HepG2 (cell line): ENCODE results near the gene CLPTM1. TPM values are rescaled to one million over a fixed set of nuclear protein-coding genes. Genes with fewer than 3 reads are reported as not detected.

Experiments used
- HMG20A ChIP-seq: IDR thresholded peaks from 2 replicates; pipeline ENCODE4 v1.6.1; 2016; ENCODE audit warnings: borderline replicate concordance
- MIER3 ChIP-seq: IDR thresholded peaks from 2 replicates; pipeline ENCODE4 v1.6.1; 2016; ENCODE audit warnings: missing compliant biosample characterization, borderline replicate concordance
- NFE2L2 ChIP-seq: fragments of 150-350 bp; IDR thresholded peaks from 2 replicates; pipeline ENCODE4 v1.6.1; 2014; ENCODE audit warnings: low read length
- PCBP2 ChIP-seq: fragments of 200-400 bp; formaldehyde crosslinking; optimal IDR thresholded peaks from 2 replicates; pipeline ENCODE3; 2018; ENCODE audit warnings: low read length, low read depth; ENCODE audit not compliant: poor library complexity, severe bottlenecking
- PHF20 ChIP-seq: sonication (generic); formaldehyde crosslinking; IDR thresholded peaks from 2 replicates; pipeline ENCODE4 v1.5.0; 2020; ENCODE audit warnings: mild to moderate bottlenecking, missing genetic modification reagents
- SYNCRIP ChIP-seq: fragments of 200-400 bp; formaldehyde crosslinking; IDR thresholded peaks from 2 replicates; pipeline ENCODE4 v1.6.1; 2018; ENCODE audit warnings: mild to moderate bottlenecking, low read depth, low read length; ENCODE audit not compliant: insufficient read depth
- ZBTB8A ChIP-seq: sonication (generic); formaldehyde crosslinking; IDR thresholded peaks from 2 replicates; pipeline ENCODE4 v1.4.0; 2020; ENCODE audit warnings: mild to moderate bottlenecking, low read depth, missing genetic modification reagents, borderline replicate concordance
- ZFYVE20 ChIP-seq: sonication (generic); formaldehyde crosslinking; IDR thresholded peaks from 2 replicates; pipeline ENCODE4 v1.8.0; 2023; ENCODE audit warnings: low read depth, mild to moderate bottlenecking, moderate library complexity, missing genetic modification reagents, borderline replicate concordance
- ZKSCAN8 ChIP-seq: IDR thresholded peaks from 2 replicates; pipeline ENCODE4 v1.6.1; 2016; ENCODE audit warnings: borderline replicate concordance, missing genetic modification reagents, missing compliant biosample characterization
- ZNF563 ChIP-seq: sonication (generic); formaldehyde crosslinking; IDR thresholded peaks from 2 replicates; pipeline ENCODE4 v1.8.0; 2022; ENCODE audit warnings: mild to moderate bottlenecking, moderate library complexity, missing genetic modification reagents
- polyA plus RNA-seq, 8 experiments: library from polyadenylated mRNA; depleted of rRNA in 3 of 8; stranded (reverse) in 7 of 8; unstranded in 1 of 8; fragments of >200 nt; fragmentation: Illumina TruSeq in 4 of 8; extraction: Trizol in 4 of 8; gene quantifications; 2 replicates each; pipeline versions ENCODE4 v1.2.1 to v1.2.3, GENCODE V29; 2011 to 2016; ENCODE audit warnings: low read depth in 4 of 8, missing spikeins in 1 of 8, mixed read lengths in 1 of 8; ENCODE audit not compliant: insufficient read depth in 1 of 8
- total RNA-seq, 5 experiments: library from RNA; depleted of rRNA; stranded (reverse); fragments of >200 nt; fragmentation: Illumina TruSeq; extraction: Trizol; gene quantifications; 2 replicates each; pipeline ENCODE4 v1.2.3, GENCODE V29; 2016; ENCODE audit warnings: low read depth in 1 of 5
- TF ChIP-seq, protein P1 (sequence below): sonication (generic); formaldehyde crosslinking; IDR thresholded peaks from 2 replicates; pipeline ENCODE4 v1.4.0; 2020; ENCODE audit warnings: missing genetic modification reagents, borderline replicate concordance
- TF ChIP-seq, protein P2 (sequence below): sonication (generic); formaldehyde crosslinking; IDR thresholded peaks from 2 replicates; pipeline ENCODE4 v1.4.0; 2020; ENCODE audit warnings: missing genetic modification reagents
- TF ChIP-seq, protein P3 (sequence below): sonication (generic); formaldehyde crosslinking; IDR thresholded peaks from 2 replicates; pipeline ENCODE4 v1.4.0; 2020; ENCODE audit warnings: missing genetic modification reagents, borderline replicate concordance
- TF ChIP-seq, protein P4 (sequence below): sonication (generic); formaldehyde crosslinking; IDR thresholded peaks from 2 replicates; pipeline ENCODE4 v1.8.1; 2022; ENCODE audit warnings: low read depth, mild to moderate bottlenecking, missing genetic modification reagents
- TF ChIP-seq, protein P5 (sequence below), 2 experiments: IDR thresholded peaks; 2 replicates each; pipeline ENCODE4 v1.6.1; 2011 to 2012; ENCODE audit warnings: low read length in 2 of 2, borderline replicate concordance in 1 of 2, low read depth in 1 of 2, mild to moderate bottlenecking in 1 of 2, moderate library complexity in 1 of 2

CLPTM1 gene
- total and polyA plus RNA-seq, 2 of the 13 experiments (the other 11 are each of a cell fraction or from before 2014, with no cell fraction given), result 34.9 to 42.8 TPM

DNA sequence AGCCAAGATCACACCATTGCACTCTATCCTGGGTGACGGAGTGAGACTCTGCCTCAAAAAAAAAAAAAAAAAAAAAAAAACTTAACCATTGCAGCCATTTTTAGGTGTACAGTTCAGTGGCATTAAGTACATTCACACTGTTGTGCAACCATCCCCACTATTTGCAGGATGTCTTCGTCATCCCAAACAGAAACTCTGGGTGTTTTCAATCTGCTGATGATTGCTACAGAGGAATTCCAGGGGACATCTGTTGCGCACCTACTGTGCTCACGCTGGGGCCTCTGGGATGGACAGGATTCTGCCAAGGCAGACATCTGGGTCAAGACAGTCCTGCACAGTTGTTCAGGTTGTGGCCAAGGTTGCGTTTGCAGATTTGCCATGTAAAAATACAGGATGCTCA is 15.5 kb upstream of the CLPTM1 start (continued):
- TF ChIP-seq, protein P1, sequence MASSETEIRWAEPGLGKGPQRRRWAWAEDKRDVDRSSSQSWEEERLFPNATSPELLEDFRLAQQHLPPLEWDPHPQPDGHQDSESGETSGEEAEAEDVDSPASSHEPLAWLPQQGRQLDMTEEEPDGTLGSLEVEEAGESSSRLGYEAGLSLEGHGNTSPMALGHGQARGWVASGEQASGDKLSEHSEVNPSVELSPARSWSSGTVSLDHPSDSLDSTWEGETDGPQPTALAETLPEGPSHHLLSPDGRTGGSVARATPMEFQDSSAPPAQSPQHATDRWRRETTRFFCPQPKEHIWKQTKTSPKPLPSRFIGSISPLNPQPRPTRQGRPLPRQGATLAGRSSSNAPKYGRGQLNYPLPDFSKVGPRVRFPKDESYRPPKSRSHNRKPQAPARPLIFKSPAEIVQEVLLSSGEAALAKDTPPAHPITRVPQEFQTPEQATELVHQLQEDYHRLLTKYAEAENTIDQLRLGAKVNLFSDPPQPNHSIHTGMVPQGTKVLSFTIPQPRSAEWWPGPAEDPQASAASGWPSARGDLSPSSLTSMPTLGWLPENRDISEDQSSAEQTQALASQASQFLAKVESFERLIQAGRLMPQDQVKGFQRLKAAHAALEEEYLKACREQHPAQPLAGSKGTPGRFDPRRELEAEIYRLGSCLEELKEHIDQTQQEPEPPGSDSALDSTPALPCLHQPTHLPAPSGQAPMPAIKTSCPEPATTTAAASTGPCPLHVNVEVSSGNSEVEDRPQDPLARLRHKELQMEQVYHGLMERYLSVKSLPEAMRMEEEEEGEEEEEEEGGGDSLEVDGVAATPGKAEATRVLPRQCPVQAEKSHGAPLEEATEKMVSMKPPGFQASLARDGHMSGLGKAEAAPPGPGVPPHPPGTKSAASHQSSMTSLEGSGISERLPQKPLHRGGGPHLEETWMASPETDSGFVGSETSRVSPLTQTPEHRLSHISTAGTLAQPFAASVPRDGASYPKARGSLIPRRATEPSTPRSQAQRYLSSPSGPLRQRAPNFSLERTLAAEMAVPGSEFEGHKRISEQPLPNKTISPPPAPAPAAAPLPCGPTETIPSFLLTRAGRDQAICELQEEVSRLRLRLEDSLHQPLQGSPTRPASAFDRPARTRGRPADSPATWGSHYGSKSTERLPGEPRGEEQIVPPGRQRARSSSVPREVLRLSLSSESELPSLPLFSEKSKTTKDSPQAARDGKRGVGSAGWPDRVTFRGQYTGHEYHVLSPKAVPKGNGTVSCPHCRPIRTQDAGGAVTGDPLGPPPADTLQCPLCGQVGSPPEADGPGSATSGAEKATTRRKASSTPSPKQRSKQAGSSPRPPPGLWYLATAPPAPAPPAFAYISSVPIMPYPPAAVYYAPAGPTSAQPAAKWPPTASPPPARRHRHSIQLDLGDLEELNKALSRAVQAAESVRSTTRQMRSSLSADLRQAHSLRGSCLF (CRISPR knock-in tag), result no peak
- TF ChIP-seq PHF20 (CRISPR knock-in tag), result no peak
- TF ChIP-seq, protein P2, sequence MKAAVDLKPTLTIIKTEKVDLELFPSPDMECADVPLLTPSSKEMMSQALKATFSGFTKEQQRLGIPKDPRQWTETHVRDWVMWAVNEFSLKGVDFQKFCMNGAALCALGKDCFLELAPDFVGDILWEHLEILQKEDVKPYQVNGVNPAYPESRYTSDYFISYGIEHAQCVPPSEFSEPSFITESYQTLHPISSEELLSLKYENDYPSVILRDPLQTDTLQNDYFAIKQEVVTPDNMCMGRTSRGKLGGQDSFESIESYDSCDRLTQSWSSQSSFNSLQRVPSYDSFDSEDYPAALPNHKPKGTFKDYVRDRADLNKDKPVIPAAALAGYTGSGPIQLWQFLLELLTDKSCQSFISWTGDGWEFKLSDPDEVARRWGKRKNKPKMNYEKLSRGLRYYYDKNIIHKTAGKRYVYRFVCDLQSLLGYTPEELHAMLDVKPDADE (CRISPR knock-in tag), result no peak
- TF ChIP-seq ZNF563, result no peak
- no peak for TF ChIP-seq ZKSCAN8 (CRISPR knock-in tag)
- no peak for TF ChIP-seq ZBTB8A (CRISPR knock-in tag)
- TF ChIP-seq ZFYVE20 (CRISPR knock-in tag), result no peak
- TF ChIP-seq, protein P3, sequence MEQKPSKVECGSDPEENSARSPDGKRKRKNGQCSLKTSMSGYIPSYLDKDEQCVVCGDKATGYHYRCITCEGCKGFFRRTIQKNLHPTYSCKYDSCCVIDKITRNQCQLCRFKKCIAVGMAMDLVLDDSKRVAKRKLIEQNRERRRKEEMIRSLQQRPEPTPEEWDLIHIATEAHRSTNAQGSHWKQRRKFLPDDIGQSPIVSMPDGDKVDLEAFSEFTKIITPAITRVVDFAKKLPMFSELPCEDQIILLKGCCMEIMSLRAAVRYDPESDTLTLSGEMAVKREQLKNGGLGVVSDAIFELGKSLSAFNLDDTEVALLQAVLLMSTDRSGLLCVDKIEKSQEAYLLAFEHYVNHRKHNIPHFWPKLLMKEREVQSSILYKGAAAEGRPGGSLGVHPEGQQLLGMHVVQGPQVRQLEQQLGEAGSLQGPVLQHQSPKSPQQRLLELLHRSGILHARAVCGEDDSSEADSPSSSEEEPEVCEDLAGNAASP, result no peak
- TF ChIP-seq PCBP2, result no peak
- TF ChIP-seq, protein P4, sequence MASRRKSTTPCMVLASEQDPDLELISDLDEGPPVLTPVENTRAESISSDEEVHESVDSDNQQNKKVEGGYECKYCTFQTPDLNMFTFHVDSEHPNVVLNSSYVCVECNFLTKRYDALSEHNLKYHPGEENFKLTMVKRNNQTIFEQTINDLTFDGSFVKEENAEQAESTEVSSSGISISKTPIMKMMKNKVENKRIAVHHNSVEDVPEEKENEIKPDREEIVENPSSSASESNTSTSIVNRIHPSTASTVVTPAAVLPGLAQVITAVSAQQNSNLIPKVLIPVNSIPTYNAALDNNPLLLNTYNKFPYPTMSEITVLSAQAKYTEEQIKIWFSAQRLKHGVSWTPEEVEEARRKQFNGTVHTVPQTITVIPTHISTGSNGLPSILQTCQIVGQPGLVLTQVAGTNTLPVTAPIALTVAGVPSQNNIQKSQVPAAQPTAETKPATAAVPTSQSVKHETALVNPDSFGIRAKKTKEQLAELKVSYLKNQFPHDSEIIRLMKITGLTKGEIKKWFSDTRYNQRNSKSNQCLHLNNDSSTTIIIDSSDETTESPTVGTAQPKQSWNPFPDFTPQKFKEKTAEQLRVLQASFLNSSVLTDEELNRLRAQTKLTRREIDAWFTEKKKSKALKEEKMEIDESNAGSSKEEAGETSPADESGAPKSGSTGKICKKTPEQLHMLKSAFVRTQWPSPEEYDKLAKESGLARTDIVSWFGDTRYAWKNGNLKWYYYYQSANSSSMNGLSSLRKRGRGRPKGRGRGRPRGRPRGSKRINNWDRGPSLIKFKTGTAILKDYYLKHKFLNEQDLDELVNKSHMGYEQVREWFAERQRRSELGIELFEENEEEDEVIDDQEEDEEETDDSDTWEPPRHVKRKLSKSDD (CRISPR knock-in tag), result peak; percentile 69; the same call in 1 of the 2 replicates
- TF ChIP-seq HMG20A (CRISPR knock-in tag), result no peak; the same call in 1 of the 2 replicates
- TF ChIP-seq MIER3 (CRISPR knock-in tag), result 0 out of 2 replicates have a peak, but pooled peaks have one; percentile 35
- TF ChIP-seq, protein P5, sequence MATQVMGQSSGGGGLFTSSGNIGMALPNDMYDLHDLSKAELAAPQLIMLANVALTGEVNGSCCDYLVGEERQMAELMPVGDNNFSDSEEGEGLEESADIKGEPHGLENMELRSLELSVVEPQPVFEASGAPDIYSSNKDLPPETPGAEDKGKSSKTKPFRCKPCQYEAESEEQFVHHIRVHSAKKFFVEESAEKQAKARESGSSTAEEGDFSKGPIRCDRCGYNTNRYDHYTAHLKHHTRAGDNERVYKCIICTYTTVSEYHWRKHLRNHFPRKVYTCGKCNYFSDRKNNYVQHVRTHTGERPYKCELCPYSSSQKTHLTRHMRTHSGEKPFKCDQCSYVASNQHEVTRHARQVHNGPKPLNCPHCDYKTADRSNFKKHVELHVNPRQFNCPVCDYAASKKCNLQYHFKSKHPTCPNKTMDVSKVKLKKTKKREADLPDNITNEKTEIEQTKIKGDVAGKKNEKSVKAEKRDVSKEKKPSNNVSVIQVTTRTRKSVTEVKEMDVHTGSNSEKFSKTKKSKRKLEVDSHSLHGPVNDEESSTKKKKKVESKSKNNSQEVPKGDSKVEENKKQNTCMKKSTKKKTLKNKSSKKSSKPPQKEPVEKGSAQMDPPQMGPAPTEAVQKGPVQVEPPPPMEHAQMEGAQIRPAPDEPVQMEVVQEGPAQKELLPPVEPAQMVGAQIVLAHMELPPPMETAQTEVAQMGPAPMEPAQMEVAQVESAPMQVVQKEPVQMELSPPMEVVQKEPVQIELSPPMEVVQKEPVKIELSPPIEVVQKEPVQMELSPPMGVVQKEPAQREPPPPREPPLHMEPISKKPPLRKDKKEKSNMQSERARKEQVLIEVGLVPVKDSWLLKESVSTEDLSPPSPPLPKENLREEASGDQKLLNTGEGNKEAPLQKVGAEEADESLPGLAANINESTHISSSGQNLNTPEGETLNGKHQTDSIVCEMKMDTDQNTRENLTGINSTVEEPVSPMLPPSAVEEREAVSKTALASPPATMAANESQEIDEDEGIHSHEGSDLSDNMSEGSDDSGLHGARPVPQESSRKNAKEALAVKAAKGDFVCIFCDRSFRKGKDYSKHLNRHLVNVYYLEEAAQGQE (IDR thresholded peaks at IDR 0.05; ENCODE audit: borderline replicate concordance in 1 of 2, low read depth in 1 of 2, low read length in 2 of 2), result no peak
- TF ChIP-seq SYNCRIP, result no peak
- TF ChIP-seq NFE2L2, result no peak
